Smooth muscle cell (in vitro differentiated cells): ENCODE results near the gene ERBB4. TPM values are rescaled to one million over a fixed set of nuclear protein-coding genes. Genes with fewer than 3 reads are reported as not detected.

ENCODE experiments used
- DNase-seq: peaks from one replicate; lab custom pipeline; 2025; ENCODE audit not compliant: unreplicated experiment; lab: John Stamatoyannopoulos, UW
- H2AFZ ChIP-seq: fragments of 200-600 bp; sonication (generic); 2 replicates; pipeline ENCODE4 v1.6.0; 2016; ENCODE audit warnings: antibody characterized with exemption, low read depth, mild to moderate bottlenecking
- H3F3A ChIP-seq: fragments of 200-600 bp; sonication (generic); 2 replicates; pipeline ENCODE4 v1.6.0; 2017; ENCODE audit warnings: antibody characterized with exemption, low read depth
- H3K27ac ChIP-seq: fragments of 200-600 bp; sonication (generic); 2 replicates; pipeline ENCODE4 v1.5.1; 2016; ENCODE audit warnings: low read depth, mild to moderate bottlenecking
- H3K27me3 ChIP-seq: fragments of 200-600 bp; sonication (generic); 2 replicates; pipeline ENCODE4 v1.6.1; 2016; ENCODE audit warnings: low read depth, mild to moderate bottlenecking
- H3K36me3 ChIP-seq: fragments of 200-600 bp; sonication (generic); 2 replicates; pipeline ENCODE4 v1.5.1; 2016; ENCODE audit warnings: low read depth
- H3K4me1 ChIP-seq: fragments of 200-600 bp; sonication (generic); 2 replicates; pipeline ENCODE4 v1.5.1; 2016; ENCODE audit warnings: low read depth
- H3K4me2 ChIP-seq: fragments of 200-600 bp; sonication (generic); 2 replicates; pipeline ENCODE4 v1.6.0; 2016; ENCODE audit warnings: mild to moderate bottlenecking
- H3K4me3 ChIP-seq: fragments of 200-600 bp; sonication (generic); 2 replicates; pipeline ENCODE4 v1.5.1; 2016; ENCODE audit warnings: mild to moderate bottlenecking
- H3K79me2 ChIP-seq: fragments of 200-600 bp; sonication (generic); 2 replicates; pipeline ENCODE4 v1.6.0; 2016; ENCODE audit warnings: low read depth, mild to moderate bottlenecking
- H3K9ac ChIP-seq: fragments of 200-600 bp; sonication (generic); 2 replicates; pipeline ENCODE4 v1.6.0; 2016; ENCODE audit warnings: low read depth
- H3K9me3 ChIP-seq: fragments of 200-600 bp; sonication (generic); replicated peaks from 2 replicates; pipeline ENCODE4 v1.5.1; 2016; ENCODE audit warnings: low read depth
- H4K20me1 ChIP-seq: fragments of 200-600 bp; sonication (generic); 2 replicates; pipeline ENCODE4 v1.6.0; 2016; ENCODE audit warnings: low read depth
- WGBS: methylation state at CpG from one replicate; pipeline ENCODE4 v1.1.7; 2016; ENCODE audit warnings: low lambda C conversion rate; 5-methylcytosine and 5-hydroxymethylcytosine counted together
- polyA plus RNA-seq: library from polyadenylated mRNA; unstranded; fragments of >200 nt; fragmentation: Nextera tagmentation; extraction: Ambion mirVana; gene quantifications from 2 replicates; pipeline ENCODE4 v1.2.1, GENCODE V29; 2016
- total RNA-seq: library from RNA; depleted of rRNA; stranded (reverse); fragments of >200 nt; gene quantifications from 2 replicates; pipeline ENCODE4 v1.2.3, GENCODE V29; 2014
- TF ChIP-seq, protein P1 (sequence below): fragments of 200-600 bp; sonication (generic); IDR thresholded peaks from 2 replicates; pipeline ENCODE4 v1.5.1; 2017; ENCODE audit warnings: borderline replicate concordance, mild to moderate bottlenecking, antibody characterized with exemption; ENCODE audit not compliant: insufficient read depth, poor library complexity, severe bottlenecking

ERBB4 gene
- total and polyA plus RNA-seq, 2 experiments from 2014 or later: 0.67 TPM; not detected in 1

DNA sequence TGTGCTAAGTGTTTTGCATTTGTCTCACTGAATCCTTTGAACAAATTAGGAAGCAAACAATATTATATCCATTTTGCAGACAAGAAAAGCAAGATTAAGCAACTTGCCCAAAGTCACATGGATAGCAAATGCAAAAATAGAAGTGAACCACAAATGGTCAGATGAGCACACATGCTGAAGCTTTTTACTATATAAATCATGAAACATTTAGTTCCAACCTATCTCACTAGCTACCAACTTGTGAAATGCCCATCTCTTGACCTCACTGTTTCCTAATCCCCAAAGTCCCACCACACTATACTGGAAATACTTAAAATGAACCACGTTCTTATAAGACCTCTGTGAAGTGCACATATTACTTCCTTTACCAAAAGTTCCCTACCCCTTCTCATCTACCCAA, 380.5 kb downstream of the ERBB4 start:
- no peak for DNase-seq
- TF ChIP-seq, protein P1, sequence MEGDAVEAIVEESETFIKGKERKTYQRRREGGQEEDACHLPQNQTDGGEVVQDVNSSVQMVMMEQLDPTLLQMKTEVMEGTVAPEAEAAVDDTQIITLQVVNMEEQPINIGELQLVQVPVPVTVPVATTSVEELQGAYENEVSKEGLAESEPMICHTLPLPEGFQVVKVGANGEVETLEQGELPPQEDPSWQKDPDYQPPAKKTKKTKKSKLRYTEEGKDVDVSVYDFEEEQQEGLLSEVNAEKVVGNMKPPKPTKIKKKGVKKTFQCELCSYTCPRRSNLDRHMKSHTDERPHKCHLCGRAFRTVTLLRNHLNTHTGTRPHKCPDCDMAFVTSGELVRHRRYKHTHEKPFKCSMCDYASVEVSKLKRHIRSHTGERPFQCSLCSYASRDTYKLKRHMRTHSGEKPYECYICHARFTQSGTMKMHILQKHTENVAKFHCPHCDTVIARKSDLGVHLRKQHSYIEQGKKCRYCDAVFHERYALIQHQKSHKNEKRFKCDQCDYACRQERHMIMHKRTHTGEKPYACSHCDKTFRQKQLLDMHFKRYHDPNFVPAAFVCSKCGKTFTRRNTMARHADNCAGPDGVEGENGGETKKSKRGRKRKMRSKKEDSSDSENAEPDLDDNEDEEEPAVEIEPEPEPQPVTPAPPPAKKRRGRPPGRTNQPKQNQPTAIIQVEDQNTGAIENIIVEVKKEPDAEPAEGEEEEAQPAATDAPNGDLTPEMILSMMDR: no peak
- Histone ChIP-seq H3K4me1 (no peaks in the 10 kb centered on the region), H3K79me2 (no peaks in the 10 kb centered on the region), H3K27me3 (no peaks in the 10 kb centered on the region), H3K36me3 (no peaks in the 10 kb centered on the region), H3K4me3 (no peak overlapping the region), H2AFZ (no peak overlapping the region), H3F3A (no peaks in the 10 kb centered on the region), H4K20me1 (no peaks in the 10 kb centered on the region), H3K9ac (no peak overlapping the region), H3K9me3 (no peaks in the 10 kb centered on the region), H3K27ac (no peak overlapping the region), H3K4me2 (no peak overlapping the region)
- WGBS: 84% methylated on average over 1 of the region's 1 CpG

GRCh38 chr2:212157012-212157411, 381.6 kb downstream of the ERBB4 start:
- Histone ChIP-seq H3K4me1 (no peaks in the 10 kb centered on the region), H3K27me3 (no peaks in the 10 kb centered on the region), H3K79me2 (no peaks in the 10 kb centered on the region), H3K9ac (no peak overlapping the region), H2AFZ (no peak overlapping the region), H4K20me1 (no peaks in the 10 kb centered on the region), H3F3A (no peaks in the 10 kb centered on the region), H3K27ac (peak overlapping the region; percentile 56), H3K9me3 (no peaks in the 10 kb centered on the region), H3K4me3 (no peak overlapping the region), H3K4me2 (no peak overlapping the region), H3K36me3 (no peaks in the 10 kb centered on the region)
- TF ChIP-seq, protein P1: no peak
- 17% methylated on average over 1 of the region's 1 CpG for WGBS
- DNase-seq: no peak

- Histone ChIP-seq H4K20me1 (no peaks in the 10 kb centered on the region), H3K36me3 (no peaks in the 10 kb centered on the region), H3K9me3 (no peaks in the 10 kb centered on the region), H3K79me2 (no peaks in the 10 kb centered on the region), H3K9ac (no peak overlapping the region), H3F3A (no peaks in the 10 kb centered on the region), H3K4me1 (no peaks in the 10 kb centered on the region), H3K4me2 (no peak overlapping the region), H3K4me3 (no peak overlapping the region), H3K27me3 (no peaks in the 10 kb centered on the region), H2AFZ (no peak overlapping the region), H3K27ac (no peak overlapping the region)
- WGBS: 92% methylated on average over 3 of the region's 3 CpGs
- TF ChIP-seq, protein P1: no peak
- no peak for DNase-seq
These were observed 382.5 kb downstream of the ERBB4 start for GRCh38 chr2:212156088-212156487.

GRCh38 chr2:212154477-212154878, 384.1 kb downstream of the ERBB4 start:
- no peak for DNase-seq
- Histone ChIP-seq H2AFZ (peak overlapping the region; percentile 17), H3K79me2 (no peaks in the 10 kb centered on the region), H3K4me3 (no peak overlapping the region), H3K36me3 (no peaks in the 10 kb centered on the region), H3K4me2 (no peak overlapping the region), H4K20me1 (no peaks in the 10 kb centered on the region), H3K9me3 (no peaks in the 10 kb centered on the region), H3K27me3 (no peaks in the 10 kb centered on the region), H3K9ac (no peak overlapping the region), H3K4me1 (no peaks in the 10 kb centered on the region), H3K27ac (peak overlapping the region; percentile 29), H3F3A (no peaks in the 10 kb centered on the region)
- 77% methylated on average over 2 of the region's 2 CpGs for WGBS
- TF ChIP-seq, protein P1: no peak
